Activated T-helper 1 cell treated with anti-CD3 and anti-CD28 coated beads, Interleukin-2, amount 50 U/mL, for 16 hours (primary cell): ENCODE results near the gene LCLAT1.

Experiments
- DNase-seq, 2 donors: peaks; one replicate each; pipeline ENCODE4 v3.0.0-alpha.2; 2020; ENCODE audit warnings: low read depth in 1 of 2, low spot score in 1 of 2

The LCLAT1 gene

GRCh38 chr2:30422444-30423040 lies 24.5 kb upstream of the LCLAT1 start:
- DNase-seq, result peak; percentile 33 to 67

- DNase-seq, result no peak
Observed at GRCh38 chr2:30424231-30424630, 22.8 kb upstream of the LCLAT1 start.

- no peak for DNase-seq
Observed at GRCh38 chr2:30425326-30425725, 21.7 kb upstream of the LCLAT1 start.

GRCh38 chr2:30427606-30428347 lies 19.3 kb upstream of the LCLAT1 start:
- DNase-seq, result no peak

- DNase-seq, result no peak
Observed at GRCh38 chr2:30428348-30428662, 18.7 kb upstream of the LCLAT1 start.

- DNase-seq, result no peak
Observed at GRCh38 chr2:30428827-30429461, 18.1 kb upstream of the LCLAT1 start.

- DNase-seq, result no peak
Observed at GRCh38 chr2:30433541-30434299, 13.3 kb upstream of the LCLAT1 start.

- DNase-seq, result no peak
Observed at GRCh38 chr2:30434708-30435107, 12.3 kb upstream of the LCLAT1 start.

GRCh38 chr2:30436859-30437435 lies 10.1 kb upstream of the LCLAT1 start:
- no peak for DNase-seq

GRCh38 chr2:30437809-30438548 lies 9.1 kb upstream of the LCLAT1 start:
- no peak for DNase-seq

GRCh38 chr2:30439296-30439695 lies 7.8 kb upstream of the LCLAT1 start:
- DNase-seq, result no peak

- no peak for DNase-seq
Observed at GRCh38 chr2:30439879-30440278, 7.2 kb upstream of the LCLAT1 start.

GRCh38 chr2:30441023-30441422 lies 6.0 kb upstream of the LCLAT1 start:
- DNase-seq, result no peak

GRCh38 chr2:30443081-30443480 lies 4.0 kb upstream of the LCLAT1 start:
- no peak for DNase-seq

GRCh38 chr2:30444273-30444672 lies 2.8 kb upstream of the LCLAT1 start:
- DNase-seq, result no peak

GRCh38 chr2:30445266-30445821 lies 1.7 kb upstream of the LCLAT1 start:
- DNase-seq, result no peak

- no peak for DNase-seq
Observed at GRCh38 chr2:30446602-30447148, 371 bp upstream of the LCLAT1 start.

- no peak for DNase-seq
Observed at GRCh38 chr2:30448308-30448707, 1.3 kb downstream of the LCLAT1 start.

GRCh38 chr2:30448866-30449265 lies 1.8 kb downstream of the LCLAT1 start:
- DNase-seq, result no peak

GRCh38 chr2:30450025-30450424 lies 3.0 kb downstream of the LCLAT1 start:
- DNase-seq, result no peak
